GM23338 (cell line): Measurements from ENCODE around the gene RPE. TPM values are rescaled to one million over a fixed set of nuclear protein-coding genes. Genes with fewer than 3 reads are reported as not detected.

Experiments used
- ATAC-seq: fragments of 200-7000 bp; cut with Tn5 transposase; 3 replicates; pipeline ENCODE4 v1.9.1; 2020
- DNase-seq: peaks from one replicate; pipeline ENCODE4 v3.0.0-alpha.2; 2015; ENCODE audit warnings: low spot score
- H2AFZ ChIP-seq: fragments of 200-600 bp; sonication (generic); 2 replicates; pipeline ENCODE4 v1.8.0; 2016; ENCODE audit warnings: antibody characterized with exemption, mild to moderate bottlenecking, moderate library complexity
- H3F3A ChIP-seq: fragments of 200-600 bp; sonication (generic); replicated peaks from 2 replicates; pipeline ENCODE4 v1.8.0; 2017; ENCODE audit warnings: antibody characterized with exemption, mixed run types, low read depth
- H3K27ac ChIP-seq: fragments of 200-600 bp; sonication (generic); 2 replicates; pipeline ENCODE4 v1.6.1; 2016; ENCODE audit warnings: low read depth
- H3K27me3 ChIP-seq: fragments of 200-600 bp; sonication (generic); 2 replicates; pipeline ENCODE4 v1.8.0; 2016; ENCODE audit warnings: mild to moderate bottlenecking, mixed run types, moderate library complexity; ENCODE audit not compliant: insufficient read depth
- H3K36me3 ChIP-seq: fragments of 200-600 bp; sonication (generic); 2 replicates; pipeline ENCODE4 v1.8.0; 2016; ENCODE audit warnings: mild to moderate bottlenecking; ENCODE audit not compliant: insufficient read depth
- H3K4me1 ChIP-seq: fragments of 200-600 bp; sonication (generic); 2 replicates; pipeline ENCODE4 v1.8.0; 2016; ENCODE audit warnings: mild to moderate bottlenecking, moderate library complexity; ENCODE audit not compliant: insufficient read depth
- H3K4me2 ChIP-seq: fragments of 200-600 bp; sonication (generic); 2 replicates; pipeline ENCODE4 v1.7.1; 2017; ENCODE audit warnings: mixed run types
- H3K4me3 ChIP-seq: fragments of 200-600 bp; sonication (generic); 2 replicates; pipeline ENCODE4 v1.6.1; 2016; ENCODE audit warnings: mixed run types
- H3K79me2 ChIP-seq: fragments of 200-600 bp; sonication (generic); replicated peaks from 2 replicates; pipeline ENCODE4 v1.8.0; 2017; ENCODE audit warnings: mild to moderate bottlenecking; ENCODE audit not compliant: insufficient read depth
- H3K9me2 ChIP-seq: fragments of 200-600 bp; sonication (generic); 2 replicates; pipeline ENCODE4 v1.8.0; 2017; ENCODE audit not compliant: insufficient read depth
- H4K20me1 ChIP-seq: fragments of 200-600 bp; sonication (generic); replicated peaks from 2 replicates; pipeline ENCODE4 v1.8.0; 2017; ENCODE audit warnings: mild to moderate bottlenecking; ENCODE audit not compliant: insufficient read depth
- H3K27ac Mint-ChIP-seq: 2 replicates; pipeline ENCODE4 v1.8.0; 2020; ENCODE audit warnings: inconsistent platforms, mild to moderate bottlenecking, moderate library complexity, mixed read lengths
- H3K27me3 Mint-ChIP-seq: 3 replicates; pipeline ENCODE4 v1.8.0; 2022; ENCODE audit warnings: low read depth, mild to moderate bottlenecking, moderate library complexity, mixed read lengths, inconsistent platforms; ENCODE audit not compliant: insufficient read depth, poor library complexity
- H3K36me3 Mint-ChIP-seq: 3 replicates; pipeline ENCODE4 v1.8.0; 2021; ENCODE audit warnings: low read depth, mild to moderate bottlenecking, inconsistent platforms, moderate library complexity, mixed read lengths
- H3K4me1 Mint-ChIP-seq: 3 replicates; pipeline ENCODE4 v1.8.0; 2020; ENCODE audit warnings: mild to moderate bottlenecking, inconsistent platforms, mixed read lengths
- H3K4me3 Mint-ChIP-seq: 3 replicates; pipeline ENCODE4 v1.8.0; 2021; ENCODE audit warnings: moderate library complexity, mild to moderate bottlenecking, inconsistent platforms, mixed read lengths
- H3K9me3 Mint-ChIP-seq: 3 replicates; pipeline ENCODE4 v1.8.0; 2020; ENCODE audit warnings: moderate library complexity, mild to moderate bottlenecking, inconsistent platforms, mixed read lengths
- CREB1 ChIP-seq: fragments of 250-450 bp; sonication (Bioruptor Pico); IDR thresholded peaks from 2 replicates; pipeline ENCODE4 v1.5.0; 2020; ENCODE audit warnings: low read depth, mild to moderate bottlenecking, moderate library complexity
- CTCF ChIP-seq, 2 experiments: fragments of 200-600 bp in 1 of 2; sonication (generic) in 1 of 2; conservative IDR thresholded peaks; 2 replicates each; pipeline versions ENCODE4 v1.5.1 to v1.6.1; 2016 to 2017; ENCODE audit warnings: antibody characterized with exemption in 2 of 2, low read depth in 2 of 2, mild to moderate bottlenecking in 2 of 2, moderate library complexity in 1 of 2
- EZH2 ChIP-seq: fragments of 200-600 bp; sonication (generic); IDR thresholded peaks from one replicate; pipeline ENCODE4 v1.8.0; 2017; ENCODE audit warnings: antibody characterized with exemption, mild to moderate bottlenecking, low read depth; ENCODE audit not compliant: unreplicated experiment
- EZH2phosphoT487 ChIP-seq: fragments of 200-600 bp; sonication (generic); IDR thresholded peaks from one replicate; pipeline ENCODE4 v1.8.1; 2018; ENCODE audit warnings: antibody characterized with exemption; ENCODE audit not compliant: unreplicated experiment
- NANOG ChIP-seq: IDR thresholded peaks from 2 replicates; pipeline ENCODE4 v1.6.1; 2016; ENCODE audit warnings: antibody characterized with exemption, borderline replicate concordance
- POLR2AphosphoS5 ChIP-seq: IDR thresholded peaks from 2 replicates; pipeline ENCODE4 v1.6.1; 2016; ENCODE audit warnings: antibody characterized with exemption, low read depth
- REST ChIP-seq: IDR thresholded peaks from one replicate; pipeline ENCODE4 v1.6.1; 2018; ENCODE audit warnings: antibody characterized with exemption; ENCODE audit not compliant: unreplicated experiment
- STAT1 ChIP-seq: IDR thresholded peaks from one replicate; pipeline ENCODE4 v1.6.1; 2016; ENCODE audit warnings: antibody characterized with exemption; ENCODE audit not compliant: unreplicated experiment
- ZNF114 ChIP-seq: fragments of 250-450 bp; sonication (Bioruptor Pico); IDR thresholded peaks from 2 replicates; pipeline ENCODE4 v1.5.0; 2020; ENCODE audit warnings: mild to moderate bottlenecking, moderate library complexity
- ZNF331 ChIP-seq: fragments of 250-450 bp; sonication (Bioruptor Pico); IDR thresholded peaks from 2 replicates; pipeline ENCODE4 v1.5.0; 2020; ENCODE audit warnings: low read depth, mild to moderate bottlenecking, moderate library complexity
- polyA plus RNA-seq: library from polyadenylated mRNA; unstranded; fragments of >200 nt; fragmentation: Nextera tagmentation; extraction: Ambion mirVana; gene quantifications from 2 replicates; pipeline ENCODE4 v1.2.1, GENCODE V29; 2016
- total RNA-seq: library from RNA; depleted of rRNA; stranded (reverse); fragments of >200 nt; shearing (Covaris generic); gene quantifications from 2 replicates; pipeline ENCODE4 v1.2.3, GENCODE V29; 2014

Gene RPE
- total and polyA plus RNA-seq, 2 experiments from 2014 or later: 43.1 to 79.1 TPM

GRCh38 chr2:209984291-209984690, 18.1 kb upstream of the RPE start (continued):
- no peak for TF ChIP-seq POLR2AphosphoS5
- TF ChIP-seq STAT1: no peak
- no peak for TF ChIP-seq REST
- no peak for TF ChIP-seq ZNF114 (CRISPR knock-in tag)

- H3K4me1 Mint-ChIP-seq: no peaks in the 10 kb centered on the region
- H3K27ac Mint-ChIP-seq: no peak overlapping the region
- H3K36me3 ChIP-seq: no peaks in the 10 kb centered on the region
- H3F3A ChIP-seq: no peaks in the 10 kb centered on the region
- no peaks in the 10 kb centered on the region for H4K20me1 ChIP-seq
- H3K9me3 Mint-ChIP-seq: no peaks in the 10 kb centered on the region
- no peaks in the 10 kb centered on the region for H3K9me2 ChIP-seq
- no peaks in the 10 kb centered on the region for H3K4me1 ChIP-seq
- H2AFZ ChIP-seq: no peak overlapping the region
- no peaks in the 10 kb centered on the region for H3K27me3 Mint-ChIP-seq
- H3K36me3 Mint-ChIP-seq: no peaks in the 10 kb centered on the region
- no peak overlapping the region for H3K4me3 Mint-ChIP-seq
- no peaks in the 10 kb centered on the region for H3K79me2 ChIP-seq
- no peaks in the 10 kb centered on the region for H3K27me3 ChIP-seq
- no peak overlapping the region for H3K4me2 ChIP-seq
- DNase-seq (no peak), ATAC-seq (no peak)
- no peak overlapping the region for H3K4me3 ChIP-seq
- H3K27ac ChIP-seq: no peak overlapping the region
- TF ChIP-seq POLR2AphosphoS5: no peak
- TF ChIP-seq STAT1: no peak
- no peak for TF ChIP-seq ZNF114 (CRISPR knock-in tag)
- no peak for TF ChIP-seq CREB1 (CRISPR knock-in tag)
- TF ChIP-seq NANOG: no peak
- TF ChIP-seq REST: no peak
- no peak for TF ChIP-seq EZH2
- no peak for TF ChIP-seq CTCF (conservative IDR thresholded peaks at IDR 0.05; ENCODE audit: low read depth in 2 of 2)
- no peak for TF ChIP-seq ZNF331 (CRISPR knock-in tag)
- TF ChIP-seq EZH2phosphoT487: no peak
These were observed 16.6 kb upstream of the RPE start for GRCh38 chr2:209985874-209986273.
